ENCODE data around the gene CCR3.
A peak's percentile ranks its signal among the peaks of the same experiment; 100 is the strongest.

CCR3 gene

GRCh38 chr3:46242120-46242519 is at the start of gene CCR3:
Gene CCR3, plus strand, starts transcription at chr3:46242460. Its CDS starts 22,699 bp downstream, at chr3:46265159.
- Histone ChIP-seq H3K27me3 (ENCODE audit: control insufficient read depth in 1 of 2, insufficient read depth in 2 of 2, low read length in 2 of 2) (no peaks in the 10 kb centered on the region), H3K27ac (ENCODE audit: low read depth, low read length) (no peak within 1 kb of the TSS), H3K4me1 (ENCODE audit: control insufficient read depth in 1 of 2, insufficient read depth in 2 of 2, low read length in 2 of 2) (peaks cover 0 to 4% of the 10 kb centered on the region in 2 donors), H3K4me3 (ENCODE audit: low read depth in 1 of 2, low read length in 2 of 2) (no peak within 1 kb of the TSS), H3K9ac (ENCODE audit: low read depth in 1 of 2, low read length in 2 of 2) (no peak within 1 kb of the TSS), H3K9me3 (ENCODE audit: control insufficient read depth in 1 of 2, low read length in 2 of 2) (no peaks in the 10 kb centered on the region), H3K36me3 (ENCODE audit: control insufficient read depth in 1 of 2, insufficient read depth in 2 of 2, low read length in 2 of 2) (no peaks in the 10 kb centered on the region)

- Histone ChIP-seq H3K4me3 (ENCODE audit: low read depth in 1 of 2, low read length in 2 of 2) (no peak overlapping the region), H3K27ac (ENCODE audit: low read depth, low read length) (no peak overlapping the region), H3K4me1 (ENCODE audit: control insufficient read depth in 1 of 2, insufficient read depth in 2 of 2, low read length in 2 of 2) (no peaks in the 10 kb centered on the region), H3K27me3 (ENCODE audit: control insufficient read depth in 1 of 2, insufficient read depth in 2 of 2, low read length in 2 of 2) (no peaks in the 10 kb centered on the region), H3K36me3 (ENCODE audit: control insufficient read depth in 1 of 2, insufficient read depth in 2 of 2, low read length in 2 of 2) (no peaks in the 10 kb centered on the region), H3K9me3 (ENCODE audit: control insufficient read depth in 1 of 2, low read length in 2 of 2) (peaks cover 0 to 7% of the 10 kb centered on the region in 2 donors), H3K9ac (ENCODE audit: low read depth in 1 of 2, low read length in 2 of 2) (no peak overlapping the region)
Observed at GRCh38 chr3:46192939-46193338, 49.3 kb upstream of the CCR3 start.

GRCh38 chr3:46193436-46193835 is 48.8 kb upstream of the CCR3 start:
- H3K4me3 ChIP-seq (ENCODE audit: low read depth in 1 of 2, low read length in 2 of 2): no peak overlapping the region
- no peak overlapping the region for H3K27ac ChIP-seq (ENCODE audit: low read depth, low read length)
- no peak overlapping the region for H3K9ac ChIP-seq (ENCODE audit: low read depth in 1 of 2, low read length in 2 of 2)
- no peaks in the 10 kb centered on the region for H3K4me1 ChIP-seq (ENCODE audit: control insufficient read depth in 1 of 2, insufficient read depth in 2 of 2, low read length in 2 of 2)
- no peaks in the 10 kb centered on the region for H3K36me3 ChIP-seq (ENCODE audit: control insufficient read depth in 1 of 2, insufficient read depth in 2 of 2, low read length in 2 of 2)
- peaks cover 0 to 7% of the 10 kb centered on the region in 2 donors for H3K9me3 ChIP-seq (ENCODE audit: control insufficient read depth in 1 of 2, low read length in 2 of 2)
- no peaks in the 10 kb centered on the region for H3K27me3 ChIP-seq (ENCODE audit: control insufficient read depth in 1 of 2, insufficient read depth in 2 of 2, low read length in 2 of 2)

GRCh38 chr3:46194868-46195553 is 47.2 kb upstream of the CCR3 start:
- Histone ChIP-seq H3K9me3 (ENCODE audit: control insufficient read depth in 1 of 2, low read length in 2 of 2) (peaks cover 0 to 7% of the 10 kb centered on the region in 2 donors), H3K4me1 (ENCODE audit: control insufficient read depth in 1 of 2, insufficient read depth in 2 of 2, low read length in 2 of 2) (no peaks in the 10 kb centered on the region), H3K27ac (ENCODE audit: low read depth, low read length) (no peak overlapping the region), H3K4me3 (ENCODE audit: low read depth in 1 of 2, low read length in 2 of 2) (no peak overlapping the region), H3K27me3 (ENCODE audit: control insufficient read depth in 1 of 2, insufficient read depth in 2 of 2, low read length in 2 of 2) (no peaks in the 10 kb centered on the region), H3K36me3 (ENCODE audit: control insufficient read depth in 1 of 2, insufficient read depth in 2 of 2, low read length in 2 of 2) (no peaks in the 10 kb centered on the region), H3K9ac (ENCODE audit: low read depth in 1 of 2, low read length in 2 of 2) (no peak overlapping the region)

GRCh38 chr3:46196261-46196957 is 45.9 kb upstream of the CCR3 start:
- Histone ChIP-seq H3K9me3 (ENCODE audit: control insufficient read depth in 1 of 2, low read length in 2 of 2) (peaks cover 0 to 7% of the 10 kb centered on the region in 2 donors), H3K27me3 (ENCODE audit: control insufficient read depth in 1 of 2, insufficient read depth in 2 of 2, low read length in 2 of 2) (no peaks in the 10 kb centered on the region), H3K4me1 (ENCODE audit: control insufficient read depth in 1 of 2, insufficient read depth in 2 of 2, low read length in 2 of 2) (no peaks in the 10 kb centered on the region), H3K9ac (ENCODE audit: low read depth in 1 of 2, low read length in 2 of 2) (no peak overlapping the region), H3K4me3 (ENCODE audit: low read depth in 1 of 2, low read length in 2 of 2) (no peak overlapping the region), H3K36me3 (ENCODE audit: control insufficient read depth in 1 of 2, insufficient read depth in 2 of 2, low read length in 2 of 2) (no peaks in the 10 kb centered on the region), H3K27ac (ENCODE audit: low read depth, low read length) (no peak overlapping the region)

- Histone ChIP-seq H3K36me3 (ENCODE audit: control insufficient read depth in 1 of 2, insufficient read depth in 2 of 2, low read length in 2 of 2) (peaks cover 0 to 7% of the 10 kb centered on the region in 2 donors), H3K9me3 (ENCODE audit: control insufficient read depth in 1 of 2, low read length in 2 of 2) (peaks cover 0 to under 1% of the 10 kb centered on the region in 2 donors), H3K9ac (ENCODE audit: low read depth in 1 of 2, low read length in 2 of 2) (no peak overlapping the region), H3K4me1 (ENCODE audit: control insufficient read depth in 1 of 2, insufficient read depth in 2 of 2, low read length in 2 of 2) (peaks cover 0 to 3% of the 10 kb centered on the region in 2 donors), H3K27ac (ENCODE audit: low read depth, low read length) (no peak overlapping the region), H3K27me3 (ENCODE audit: control insufficient read depth in 1 of 2, insufficient read depth in 2 of 2, low read length in 2 of 2) (no peaks in the 10 kb centered on the region), H3K4me3 (ENCODE audit: low read depth in 1 of 2, low read length in 2 of 2) (no peak overlapping the region)
Observed at GRCh38 chr3:46200211-46200610, 42.0 kb upstream of the CCR3 start.

- H3K9me3 ChIP-seq (ENCODE audit: control insufficient read depth in 1 of 2, low read length in 2 of 2): no peaks in the 10 kb centered on the region
- H3K36me3 ChIP-seq (ENCODE audit: control insufficient read depth in 1 of 2, insufficient read depth in 2 of 2, low read length in 2 of 2): peaks cover 0 to 7% of the 10 kb centered on the region in 2 donors
- H3K4me1 ChIP-seq (ENCODE audit: control insufficient read depth in 1 of 2, insufficient read depth in 2 of 2, low read length in 2 of 2): peaks cover 0 to 6% of the 10 kb centered on the region in 2 donors
- no peaks in the 10 kb centered on the region for H3K27me3 ChIP-seq (ENCODE audit: control insufficient read depth in 1 of 2, insufficient read depth in 2 of 2, low read length in 2 of 2)
- no peak overlapping the region for H3K4me3 ChIP-seq (ENCODE audit: low read depth in 1 of 2, low read length in 2 of 2)
- H3K27ac ChIP-seq (ENCODE audit: low read depth, low read length): no peak overlapping the region
- H3K9ac ChIP-seq (ENCODE audit: low read depth in 1 of 2, low read length in 2 of 2): no peak overlapping the region
Observed at GRCh38 chr3:46200790-46201189, 41.5 kb upstream of the CCR3 start.

- Histone ChIP-seq H3K4me1 (ENCODE audit: control insufficient read depth in 1 of 2, insufficient read depth in 2 of 2, low read length in 2 of 2) (peaks cover 7% of the 10 kb centered on the region in 2 donors), H3K27me3 (ENCODE audit: control insufficient read depth in 1 of 2, insufficient read depth in 2 of 2, low read length in 2 of 2) (no peaks in the 10 kb centered on the region), H3K36me3 (ENCODE audit: control insufficient read depth in 1 of 2, insufficient read depth in 2 of 2, low read length in 2 of 2) (peaks cover 0 to 7% of the 10 kb centered on the region in 2 donors), H3K9ac (ENCODE audit: low read depth in 1 of 2, low read length in 2 of 2) (no peak overlapping the region), H3K27ac (ENCODE audit: low read depth, low read length) (no peak overlapping the region), H3K4me3 (ENCODE audit: low read depth in 1 of 2, low read length in 2 of 2) (no peak overlapping the region), H3K9me3 (ENCODE audit: control insufficient read depth in 1 of 2, low read length in 2 of 2) (no peaks in the 10 kb centered on the region)
Observed at GRCh38 chr3:46202535-46202934, 39.7 kb upstream of the CCR3 start.

GRCh38 chr3:46203681-46204080 is 38.6 kb upstream of the CCR3 start:
- Histone ChIP-seq H3K9me3 (ENCODE audit: control insufficient read depth in 1 of 2, low read length in 2 of 2) (no peaks in the 10 kb centered on the region), H3K4me3 (ENCODE audit: low read depth in 1 of 2, low read length in 2 of 2) (no peak overlapping the region), H3K36me3 (ENCODE audit: control insufficient read depth in 1 of 2, insufficient read depth in 2 of 2, low read length in 2 of 2) (peaks cover 0 to 7% of the 10 kb centered on the region in 2 donors), H3K4me1 (ENCODE audit: control insufficient read depth in 1 of 2, insufficient read depth in 2 of 2, low read length in 2 of 2) (peaks cover 7 to 11% of the 10 kb centered on the region in 2 donors), H3K27ac (ENCODE audit: low read depth, low read length) (no peak overlapping the region), H3K27me3 (ENCODE audit: control insufficient read depth in 1 of 2, insufficient read depth in 2 of 2, low read length in 2 of 2) (no peaks in the 10 kb centered on the region), H3K9ac (ENCODE audit: low read depth in 1 of 2, low read length in 2 of 2) (no peak overlapping the region)

GRCh38 chr3:46205286-46205960 is 36.8 kb upstream of the CCR3 start:
- H3K9me3 ChIP-seq (ENCODE audit: control insufficient read depth in 1 of 2, low read length in 2 of 2): no peaks in the 10 kb centered on the region
- H3K9ac ChIP-seq (ENCODE audit: low read depth in 1 of 2, low read length in 2 of 2): no peak overlapping the region
- peak overlapping the region in 1 of 2 donors; percentile 31 for H3K4me3 ChIP-seq (ENCODE audit: low read depth in 1 of 2, low read length in 2 of 2)
- peaks cover 7 to 15% of the 10 kb centered on the region in 2 donors for H3K4me1 ChIP-seq (ENCODE audit: control insufficient read depth in 1 of 2, insufficient read depth in 2 of 2, low read length in 2 of 2)
- H3K36me3 ChIP-seq (ENCODE audit: control insufficient read depth in 1 of 2, insufficient read depth in 2 of 2, low read length in 2 of 2): peaks cover 0 to 7% of the 10 kb centered on the region in 2 donors
- no peak overlapping the region for H3K27ac ChIP-seq (ENCODE audit: low read depth, low read length)
- H3K27me3 ChIP-seq (ENCODE audit: control insufficient read depth in 1 of 2, insufficient read depth in 2 of 2, low read length in 2 of 2): no peaks in the 10 kb centered on the region
